Measurements from ENCODE around the gene EDDM13.
"Not testable (repeated sequence)": the region's sequence is repeated elsewhere in the genome, so short reads cannot be mapped to it uniquely, and the experiment has no call there.

Gene EDDM13

DNA sequence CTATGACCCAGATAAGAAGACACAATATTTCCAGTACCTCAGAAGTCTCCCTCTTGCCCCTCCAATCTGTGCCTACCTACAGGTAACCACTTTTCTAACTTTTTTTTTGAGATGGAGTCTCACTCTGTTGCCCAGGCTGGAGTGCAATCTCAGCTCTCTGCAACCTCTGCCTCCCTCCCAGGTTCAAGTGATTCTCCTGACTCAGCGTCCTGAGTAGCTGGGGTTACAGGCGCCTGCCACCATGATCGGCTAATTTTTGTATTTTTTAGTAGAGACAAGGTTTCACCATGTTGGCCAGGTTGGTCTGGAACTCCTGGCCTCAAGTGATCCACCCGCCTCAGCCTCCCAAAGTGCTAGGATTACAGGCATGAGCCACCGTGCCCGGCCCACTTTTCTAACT lies 10.6 kb upstream of the EDDM13 start:
- H3K9ac ChIP-seq (ENCODE audit: low read depth in 1 of 2, low read length in 2 of 2); H3K4me3 ChIP-seq (ENCODE audit: low read depth in 1 of 2, low read length in 2 of 2); H3K27me3 ChIP-seq (ENCODE audit: control insufficient read depth in 1 of 2, insufficient read depth in 2 of 2, low read length in 2 of 2); H3K27ac ChIP-seq (ENCODE audit: low read depth, low read length); H3K4me1 ChIP-seq (ENCODE audit: control insufficient read depth in 1 of 2, insufficient read depth in 2 of 2, low read length in 2 of 2); H3K9me3 ChIP-seq (ENCODE audit: control insufficient read depth in 1 of 2, low read length in 2 of 2); H3K36me3 ChIP-seq (ENCODE audit: control insufficient read depth in 1 of 2, insufficient read depth in 2 of 2, low read length in 2 of 2): not testable (repeated sequence)

DNA sequence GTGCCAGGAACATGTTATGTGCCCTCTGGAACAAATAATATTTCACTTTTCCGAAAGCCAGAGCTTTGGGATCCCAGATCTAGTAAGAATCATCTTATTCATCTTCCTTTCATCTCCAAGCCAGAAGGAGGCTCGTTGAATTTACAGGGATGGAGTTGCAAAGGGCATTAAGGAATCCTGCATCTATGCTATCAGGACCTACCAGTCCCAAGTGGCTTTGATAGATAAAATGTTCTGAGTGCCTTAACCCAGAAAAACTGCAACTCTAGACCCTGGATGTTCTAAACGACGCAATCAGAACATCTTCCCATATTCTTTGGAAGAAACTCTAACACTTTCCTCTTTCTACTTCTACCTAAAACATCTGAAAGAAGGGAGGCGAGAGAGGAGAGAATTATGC lies 9.2 kb upstream of the EDDM13 start:
- Histone ChIP-seq H3K36me3 (ENCODE audit: control insufficient read depth in 1 of 2, insufficient read depth in 2 of 2, low read length in 2 of 2) (peaks cover 0 to 4% of the 10 kb centered on the region in 2 donors), H3K27ac (ENCODE audit: low read depth, low read length) (no peak overlapping the region), H3K4me1 (ENCODE audit: control insufficient read depth in 1 of 2, insufficient read depth in 2 of 2, low read length in 2 of 2) (peaks cover 0 to 5% of the 10 kb centered on the region in 2 donors), H3K27me3 (ENCODE audit: control insufficient read depth in 1 of 2, insufficient read depth in 2 of 2, low read length in 2 of 2) (no peaks in the 10 kb centered on the region), H3K9ac (ENCODE audit: low read depth in 1 of 2, low read length in 2 of 2) (no peak overlapping the region), H3K9me3 (ENCODE audit: control insufficient read depth in 1 of 2, low read length in 2 of 2) (no peaks in the 10 kb centered on the region), H3K4me3 (ENCODE audit: low read depth in 1 of 2, low read length in 2 of 2) (no peak overlapping the region)

DNA sequence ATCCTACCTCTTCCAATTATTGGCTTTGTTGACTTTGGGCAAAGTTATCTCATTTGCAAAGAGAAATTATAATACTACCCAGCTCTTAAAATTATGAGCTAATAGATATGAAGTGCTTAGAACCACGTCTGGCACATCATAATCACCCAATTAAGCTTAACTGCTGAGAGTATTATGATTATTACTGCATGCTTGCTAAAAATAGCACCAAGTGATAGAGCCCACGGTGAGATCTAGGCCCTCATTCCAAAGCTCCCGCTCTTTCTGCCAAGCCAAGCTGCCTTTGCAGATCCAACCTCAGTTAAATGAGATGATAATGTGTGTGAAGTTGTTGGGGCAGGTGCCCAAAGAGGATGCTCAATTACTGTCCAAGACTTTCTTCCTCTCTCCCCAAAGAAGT lies 6.5 kb upstream of the EDDM13 start:
- Histone ChIP-seq H3K27ac (ENCODE audit: low read depth, low read length) (no peak overlapping the region), H3K9ac (ENCODE audit: low read depth in 1 of 2, low read length in 2 of 2) (no peak overlapping the region), H3K4me3 (ENCODE audit: low read depth in 1 of 2, low read length in 2 of 2) (no peak overlapping the region), H3K27me3 (ENCODE audit: control insufficient read depth in 1 of 2, insufficient read depth in 2 of 2, low read length in 2 of 2) (no peaks in the 10 kb centered on the region), H3K4me1 (ENCODE audit: control insufficient read depth in 1 of 2, insufficient read depth in 2 of 2, low read length in 2 of 2) (peaks cover 0 to 5% of the 10 kb centered on the region in 2 donors), H3K9me3 (ENCODE audit: control insufficient read depth in 1 of 2, low read length in 2 of 2) (no peaks in the 10 kb centered on the region), H3K36me3 (ENCODE audit: control insufficient read depth in 1 of 2, insufficient read depth in 2 of 2, low read length in 2 of 2) (peaks cover 0 to 4% of the 10 kb centered on the region in 2 donors)

DNA sequence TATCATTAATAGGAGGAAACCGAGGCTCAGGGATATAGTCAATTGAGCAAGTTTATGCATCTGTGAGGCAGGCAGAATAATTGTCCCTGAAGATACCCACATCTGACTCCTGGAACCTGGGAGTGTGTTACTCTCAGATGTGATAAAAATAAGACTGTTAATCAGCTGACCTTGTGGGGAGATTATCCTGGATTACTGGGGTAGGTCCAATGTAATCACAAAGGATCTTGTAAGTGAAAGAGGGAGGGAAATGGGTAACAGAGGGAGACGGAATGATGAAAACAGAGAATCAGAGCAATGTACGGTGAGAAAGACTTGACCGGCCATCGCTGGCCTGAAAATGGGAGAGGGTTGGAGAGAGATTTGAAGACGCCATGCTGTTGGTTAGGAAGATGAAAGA lies 3.2 kb upstream of the EDDM13 start:
- Histone ChIP-seq H3K36me3 (ENCODE audit: control insufficient read depth in 1 of 2, insufficient read depth in 2 of 2, low read length in 2 of 2) (peaks cover 0 to 6% of the 10 kb centered on the region in 2 donors), H3K4me3 (ENCODE audit: low read depth in 1 of 2, low read length in 2 of 2) (no peak overlapping the region), H3K9me3 (ENCODE audit: control insufficient read depth in 1 of 2, low read length in 2 of 2) (no peaks in the 10 kb centered on the region), H3K27ac (ENCODE audit: low read depth, low read length) (no peak overlapping the region), H3K4me1 (ENCODE audit: control insufficient read depth in 1 of 2, insufficient read depth in 2 of 2, low read length in 2 of 2) (peaks cover 0 to 5% of the 10 kb centered on the region in 2 donors), H3K9ac (ENCODE audit: low read depth in 1 of 2, low read length in 2 of 2) (no peak overlapping the region), H3K27me3 (ENCODE audit: control insufficient read depth in 1 of 2, insufficient read depth in 2 of 2, low read length in 2 of 2) (no peaks in the 10 kb centered on the region)

DNA sequence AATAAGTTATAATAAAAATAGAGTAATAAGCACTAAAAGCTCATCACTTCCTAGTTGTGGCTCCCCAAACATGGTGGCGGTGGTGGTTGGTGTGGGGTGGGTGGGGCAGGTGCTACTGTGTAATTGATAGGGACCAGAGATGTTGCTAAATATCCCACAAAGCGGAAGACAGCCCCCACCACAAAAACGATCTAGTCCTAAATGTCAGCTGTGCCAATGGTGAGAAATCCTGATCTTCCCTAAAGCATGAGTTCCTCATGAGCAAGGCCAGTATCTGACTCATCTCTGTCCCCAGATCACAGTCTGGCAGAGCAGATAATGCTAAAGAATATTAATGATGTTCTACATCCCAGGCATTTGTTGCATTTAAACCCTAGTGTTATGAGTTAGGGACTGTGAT lies 1.9 kb upstream of the EDDM13 start:
- Histone ChIP-seq H3K27me3 (ENCODE audit: control insufficient read depth in 1 of 2, insufficient read depth in 2 of 2, low read length in 2 of 2) (no peaks in the 10 kb centered on the region), H3K9me3 (ENCODE audit: control insufficient read depth in 1 of 2, low read length in 2 of 2) (no peaks in the 10 kb centered on the region), H3K4me1 (ENCODE audit: control insufficient read depth in 1 of 2, insufficient read depth in 2 of 2, low read length in 2 of 2) (peaks cover 0 to 5% of the 10 kb centered on the region in 2 donors), H3K9ac (ENCODE audit: low read depth in 1 of 2, low read length in 2 of 2) (no peak overlapping the region), H3K4me3 (ENCODE audit: low read depth in 1 of 2, low read length in 2 of 2) (no peak overlapping the region), H3K36me3 (ENCODE audit: control insufficient read depth in 1 of 2, insufficient read depth in 2 of 2, low read length in 2 of 2) (peaks cover 0 to 6% of the 10 kb centered on the region in 2 donors), H3K27ac (ENCODE audit: low read depth, low read length) (no peak overlapping the region)

DNA sequence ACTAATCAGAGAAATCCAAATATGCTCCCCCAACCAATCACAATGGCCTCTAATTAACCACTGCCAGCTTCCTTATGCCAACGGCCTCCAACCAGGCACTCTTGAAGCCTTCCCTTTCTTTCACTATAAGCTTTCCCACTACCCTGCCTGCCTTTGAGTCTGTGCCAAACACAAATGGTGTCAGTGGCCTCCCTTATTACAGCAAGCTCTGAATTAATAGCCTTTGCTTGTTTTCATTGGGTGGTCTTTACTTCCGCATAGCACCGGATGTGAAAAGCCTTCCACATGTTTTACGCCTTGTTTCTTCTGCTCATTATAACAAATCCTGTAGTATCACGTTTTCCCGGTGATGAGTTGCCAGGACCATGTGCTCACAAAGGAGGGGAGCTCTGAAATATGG lies 1.4 kb upstream of the EDDM13 start:
- Histone ChIP-seq H3K9ac (ENCODE audit: low read depth in 1 of 2, low read length in 2 of 2) (no peak overlapping the region), H3K9me3 (ENCODE audit: control insufficient read depth in 1 of 2, low read length in 2 of 2) (no peaks in the 10 kb centered on the region)

DNA sequence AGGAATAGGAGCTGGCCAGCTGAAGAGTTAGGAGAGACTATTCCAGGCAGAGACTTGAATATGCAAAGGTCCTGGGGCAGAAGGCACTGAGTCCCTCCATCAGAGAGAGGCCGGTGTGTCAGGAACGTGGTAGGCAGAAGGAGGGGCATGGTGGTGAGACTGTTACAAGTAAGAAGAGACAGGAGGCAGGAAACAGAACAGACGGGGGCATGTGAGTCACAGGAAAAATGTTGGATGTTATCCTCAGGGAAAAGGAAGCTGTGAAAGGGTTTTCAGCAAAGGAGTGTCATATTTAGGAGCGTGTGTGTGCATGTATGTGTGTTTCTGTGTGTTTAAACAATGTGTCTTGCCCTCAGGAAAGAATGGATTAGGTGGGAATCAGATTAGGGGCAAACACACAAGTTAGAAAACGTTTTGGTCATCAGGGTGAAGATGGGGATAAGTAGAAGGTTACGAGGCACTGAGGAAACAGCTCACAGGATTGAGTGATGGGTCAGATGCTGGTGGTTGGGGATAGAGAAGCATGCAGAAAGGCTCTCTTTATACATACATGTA lies 1.1 kb downstream of the EDDM13 start:
- Histone ChIP-seq H3K36me3 (ENCODE audit: control insufficient read depth in 1 of 2, insufficient read depth in 2 of 2, low read length in 2 of 2) (peaks cover 3 to 6% of the 10 kb centered on the region in 2 donors), H3K4me3 (ENCODE audit: low read depth in 1 of 2, low read length in 2 of 2) (no peak overlapping the region), H3K9ac (ENCODE audit: low read depth in 1 of 2, low read length in 2 of 2) (no peak overlapping the region), H3K9me3 (ENCODE audit: control insufficient read depth in 1 of 2, low read length in 2 of 2) (no peaks in the 10 kb centered on the region), H3K27me3 (ENCODE audit: control insufficient read depth in 1 of 2, insufficient read depth in 2 of 2, low read length in 2 of 2) (no peaks in the 10 kb centered on the region), H3K4me1 (ENCODE audit: control insufficient read depth in 1 of 2, insufficient read depth in 2 of 2, low read length in 2 of 2) (no peaks in the 10 kb centered on the region), H3K27ac (ENCODE audit: low read depth, low read length) (no peak overlapping the region)

More for the DNA sequence above, 1.4 kb upstream of the EDDM13 start:
- Histone ChIP-seq H3K4me3 (ENCODE audit: low read depth in 1 of 2, low read length in 2 of 2) (no peak overlapping the region), H3K27ac (ENCODE audit: low read depth, low read length) (no peak overlapping the region), H3K27me3 (ENCODE audit: control insufficient read depth in 1 of 2, insufficient read depth in 2 of 2, low read length in 2 of 2) (no peaks in the 10 kb centered on the region), H3K4me1 (ENCODE audit: control insufficient read depth in 1 of 2, insufficient read depth in 2 of 2, low read length in 2 of 2) (no peaks in the 10 kb centered on the region), H3K36me3 (ENCODE audit: control insufficient read depth in 1 of 2, insufficient read depth in 2 of 2, low read length in 2 of 2) (peaks cover 0 to 6% of the 10 kb centered on the region in 2 donors)

DNA sequence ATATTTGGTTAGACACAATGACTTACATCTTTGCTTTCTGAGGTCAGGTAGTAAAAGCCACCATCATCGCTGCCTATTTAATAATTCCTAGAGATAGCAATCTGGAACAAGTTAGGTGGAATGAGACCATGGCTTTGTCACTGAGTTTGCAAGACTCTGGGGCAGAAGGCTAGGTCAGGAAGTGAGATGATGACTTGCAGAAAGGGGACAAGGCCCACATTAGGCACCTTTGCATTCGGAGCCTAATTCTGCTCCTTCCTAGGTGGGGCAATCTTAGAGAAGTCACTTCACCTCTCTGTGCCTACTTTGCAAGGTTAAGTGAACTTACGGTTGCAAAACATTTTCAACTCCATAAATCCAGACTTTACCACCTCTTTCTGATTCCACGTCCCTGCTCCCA lies 10.3 kb downstream of the EDDM13 start:
- H3K9me3 ChIP-seq (ENCODE audit: control insufficient read depth in 1 of 2, low read length in 2 of 2), result no peaks in the 10 kb centered on the region
- no peak overlapping the region for H3K9ac ChIP-seq (ENCODE audit: low read depth in 1 of 2, low read length in 2 of 2)
- no peak overlapping the region for H3K4me3 ChIP-seq (ENCODE audit: low read depth in 1 of 2, low read length in 2 of 2)
- H3K27me3 ChIP-seq (ENCODE audit: control insufficient read depth in 1 of 2, insufficient read depth in 2 of 2, low read length in 2 of 2), result no peaks in the 10 kb centered on the region
- H3K4me1 ChIP-seq (ENCODE audit: control insufficient read depth in 1 of 2, insufficient read depth in 2 of 2, low read length in 2 of 2), result no peaks in the 10 kb centered on the region
- peaks cover 0 to 8% of the 10 kb centered on the region in 2 donors for H3K36me3 ChIP-seq (ENCODE audit: control insufficient read depth in 1 of 2, insufficient read depth in 2 of 2, low read length in 2 of 2)
- H3K27ac ChIP-seq (ENCODE audit: low read depth, low read length), result no peak overlapping the region

DNA sequence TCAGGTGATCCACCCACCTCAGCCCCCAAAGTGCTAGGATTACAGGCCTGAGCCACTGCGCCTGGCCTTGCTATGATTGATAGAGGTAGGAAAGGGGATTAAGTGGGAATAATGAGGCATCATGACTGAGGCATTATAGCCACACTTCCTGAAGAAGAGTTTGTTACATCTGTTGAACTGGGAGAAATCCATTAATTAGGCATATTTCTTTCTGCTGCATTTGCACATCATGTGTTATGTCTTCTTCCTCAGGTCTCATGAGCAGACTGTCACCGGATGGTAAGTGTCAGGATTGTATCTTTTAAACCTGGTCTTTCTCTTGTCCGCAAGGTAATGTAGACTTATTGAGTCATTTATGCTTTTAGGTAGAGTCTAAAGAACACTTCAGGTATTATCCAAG lies 12.2 kb downstream of the EDDM13 start:
- Histone ChIP-seq H3K27me3 (ENCODE audit: control insufficient read depth in 1 of 2, insufficient read depth in 2 of 2, low read length in 2 of 2) (no peaks in the 10 kb centered on the region), H3K9me3 (ENCODE audit: control insufficient read depth in 1 of 2, low read length in 2 of 2) (no peaks in the 10 kb centered on the region), H3K9ac (ENCODE audit: low read depth in 1 of 2, low read length in 2 of 2) (no peak overlapping the region), H3K36me3 (ENCODE audit: control insufficient read depth in 1 of 2, insufficient read depth in 2 of 2, low read length in 2 of 2) (peaks cover 0 to 8% of the 10 kb centered on the region in 2 donors), H3K27ac (ENCODE audit: low read depth, low read length) (no peak overlapping the region), H3K4me3 (ENCODE audit: low read depth in 1 of 2, low read length in 2 of 2) (no peak overlapping the region), H3K4me1 (ENCODE audit: control insufficient read depth in 1 of 2, insufficient read depth in 2 of 2, low read length in 2 of 2) (no peaks in the 10 kb centered on the region)

DNA sequence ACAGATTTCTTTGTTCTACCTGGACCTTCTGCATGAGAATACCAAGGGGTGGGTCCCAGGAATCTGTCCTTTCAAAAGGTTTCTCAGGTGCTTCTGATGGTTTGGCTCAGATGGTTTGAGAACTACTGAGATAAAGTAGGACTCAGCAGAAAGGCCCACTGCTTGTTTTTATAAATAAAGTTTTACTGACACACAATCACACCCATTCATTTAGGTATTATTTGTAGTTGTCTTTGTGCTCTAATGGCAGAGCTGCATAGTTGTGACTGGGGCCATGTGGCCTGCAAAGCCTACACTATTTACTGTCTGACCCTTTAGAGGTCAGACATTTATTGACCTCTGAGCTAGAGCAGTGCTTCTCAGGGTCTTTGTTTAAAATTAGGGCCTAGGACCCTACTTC lies 17.6 kb downstream of the EDDM13 start:
- no peak overlapping the region for H3K9ac ChIP-seq (ENCODE audit: low read depth in 1 of 2, low read length in 2 of 2)
- no peaks in the 10 kb centered on the region for H3K4me1 ChIP-seq (ENCODE audit: control insufficient read depth in 1 of 2, insufficient read depth in 2 of 2, low read length in 2 of 2)

DNA sequence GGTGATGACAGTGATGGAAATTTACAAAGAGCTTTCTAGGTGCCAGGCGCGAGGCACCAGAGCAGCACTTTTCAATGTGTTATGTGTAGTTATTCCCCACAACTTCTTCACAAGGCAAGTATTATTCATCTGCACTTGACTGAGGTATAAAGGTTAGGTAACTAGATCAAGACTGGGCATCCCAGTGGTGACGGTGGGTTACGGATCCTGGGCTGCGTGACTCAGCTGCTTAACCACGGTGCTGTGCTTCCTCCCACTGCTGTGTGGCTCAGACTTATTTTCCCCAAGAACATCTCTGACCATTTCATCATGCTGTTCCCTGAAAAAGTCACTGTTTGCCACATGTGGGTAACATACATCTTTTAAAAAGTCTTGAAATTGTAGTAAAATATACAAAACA lies 19.3 kb downstream of the EDDM13 start:
- no peaks in the 10 kb centered on the region for H3K27me3 ChIP-seq (ENCODE audit: control insufficient read depth in 1 of 2, insufficient read depth in 2 of 2, low read length in 2 of 2)
- H3K9me3 ChIP-seq (ENCODE audit: control insufficient read depth in 1 of 2, low read length in 2 of 2), result no peaks in the 10 kb centered on the region
- H3K4me3 ChIP-seq (ENCODE audit: low read depth in 1 of 2, low read length in 2 of 2), result no peak overlapping the region
- no peaks in the 10 kb centered on the region for H3K4me1 ChIP-seq (ENCODE audit: control insufficient read depth in 1 of 2, insufficient read depth in 2 of 2, low read length in 2 of 2)
- no peak overlapping the region for H3K27ac ChIP-seq (ENCODE audit: low read depth, low read length)
- peaks cover 3 to 31% of the 10 kb centered on the region in 2 donors for H3K36me3 ChIP-seq (ENCODE audit: control insufficient read depth in 1 of 2, insufficient read depth in 2 of 2, low read length in 2 of 2)
- H3K9ac ChIP-seq (ENCODE audit: low read depth in 1 of 2, low read length in 2 of 2), result no peak overlapping the region

More for the DNA sequence above, 17.6 kb downstream of the EDDM13 start:
- Histone ChIP-seq H3K27ac (ENCODE audit: low read depth, low read length) (no peak overlapping the region), H3K27me3 (ENCODE audit: control insufficient read depth in 1 of 2, insufficient read depth in 2 of 2, low read length in 2 of 2) (no peaks in the 10 kb centered on the region), H3K36me3 (ENCODE audit: control insufficient read depth in 1 of 2, insufficient read depth in 2 of 2, low read length in 2 of 2) (peaks cover 3 to 27% of the 10 kb centered on the region in 2 donors), H3K9me3 (ENCODE audit: control insufficient read depth in 1 of 2, low read length in 2 of 2) (no peaks in the 10 kb centered on the region), H3K4me3 (ENCODE audit: low read depth in 1 of 2, low read length in 2 of 2) (no peak overlapping the region)
